ENCODE results near the gene PSMB7.

Gene PSMB7

DNA sequence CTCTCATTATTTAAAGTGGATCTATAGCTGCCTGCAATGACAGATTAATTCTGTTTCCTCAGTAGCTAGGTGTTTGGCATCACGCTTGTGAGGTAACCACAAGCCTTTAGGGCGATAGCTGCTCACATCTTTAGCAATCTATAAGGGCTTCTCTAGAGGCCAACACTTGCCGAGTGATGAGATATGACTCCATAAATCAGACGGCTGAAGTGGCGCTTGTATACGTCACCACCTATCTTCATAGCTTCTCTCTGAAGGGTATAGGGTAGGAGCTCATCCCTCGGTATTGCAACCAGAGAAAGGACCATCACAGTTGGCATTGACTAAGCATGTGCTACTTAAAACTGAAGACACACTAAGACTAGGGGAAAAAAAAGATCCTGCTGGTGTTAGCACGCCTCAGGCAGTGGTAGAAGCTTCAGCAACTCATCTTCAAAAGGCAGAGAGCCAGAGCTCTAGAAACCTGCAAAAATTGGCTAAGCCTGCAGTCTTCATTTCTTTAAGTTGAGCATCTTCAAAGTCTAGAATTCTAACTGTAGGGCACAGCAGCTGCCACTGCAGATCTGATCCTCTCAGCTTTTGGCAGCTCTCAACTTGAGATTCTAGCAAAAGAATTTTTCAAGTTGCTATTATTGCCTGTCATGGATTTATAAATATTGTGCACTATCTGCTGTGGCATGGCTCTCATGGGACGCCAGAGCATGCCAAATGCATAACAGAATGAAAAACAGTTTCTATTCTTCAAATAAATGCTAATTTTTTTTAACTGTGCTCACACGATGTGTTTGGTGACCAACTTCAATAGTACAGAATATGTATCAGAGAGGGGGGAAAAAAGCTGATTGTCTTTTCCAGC, 37.5 kb downstream of the PSMB7 start:
- DNase-seq, result no peak

DNA sequence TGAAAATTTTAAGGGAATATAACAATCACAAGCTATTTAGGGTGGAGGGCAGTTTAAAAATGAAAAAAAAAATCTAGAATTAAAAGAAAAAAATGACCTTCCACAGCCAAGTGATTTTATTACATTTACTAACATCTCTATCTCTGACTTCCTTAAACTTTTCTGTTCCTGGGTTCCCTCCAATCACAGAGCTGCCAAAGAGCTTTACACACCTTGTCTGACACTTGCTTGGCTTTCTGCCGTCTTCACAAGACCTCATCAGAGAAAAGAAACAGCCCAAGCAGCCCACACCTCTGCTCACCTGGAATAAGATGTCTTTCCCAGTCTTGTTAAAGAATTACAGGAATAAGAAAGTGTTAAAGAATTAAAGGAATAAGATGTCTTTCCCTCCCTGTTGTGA, 38.9 kb downstream of the PSMB7 start:
- no peak for DNase-seq

- no peak for DNase-seq
These were observed 39.5 kb downstream of the PSMB7 start for GRCh38 chr9:124375726-124376125.

DNA sequence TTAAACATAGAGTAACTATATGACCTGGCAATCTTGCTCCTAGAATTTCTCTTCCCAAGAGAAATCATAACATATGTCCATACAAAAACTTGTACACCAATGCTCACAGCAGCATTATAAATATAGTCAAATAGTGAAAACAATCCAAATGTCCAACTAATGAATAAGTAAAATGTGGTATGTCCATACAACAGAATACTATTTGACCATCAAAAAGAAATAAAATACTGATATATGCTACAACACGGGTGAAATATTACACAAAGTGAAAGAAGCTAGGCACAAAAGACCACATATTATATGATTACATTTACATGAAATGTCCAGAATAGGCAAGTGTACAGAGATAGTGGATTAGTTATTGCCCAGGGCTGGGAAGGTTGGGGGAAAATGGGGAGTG, 41.4 kb downstream of the PSMB7 start:
- DNase-seq, result no peak

- DNase-seq, result no peak
These were observed 41.9 kb downstream of the PSMB7 start for GRCh38 chr9:124373386-124373785.

DNA sequence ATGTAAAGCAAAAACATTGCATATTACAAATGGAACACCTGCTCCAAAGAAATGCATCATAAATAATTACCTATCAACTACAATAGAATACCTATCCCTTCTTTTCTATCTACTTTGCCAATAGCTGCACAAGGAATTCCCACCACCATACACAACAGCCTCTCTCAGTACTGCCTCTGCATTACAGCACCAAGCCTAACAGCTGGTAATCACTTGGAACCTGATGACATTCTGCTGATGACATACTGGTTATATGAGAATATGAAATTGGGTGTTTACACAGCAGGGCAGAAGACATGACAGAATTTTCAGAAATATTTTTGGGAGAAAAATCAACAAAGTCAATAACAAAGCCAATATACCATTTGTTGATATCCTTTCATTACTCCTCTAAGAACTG, 43.2 kb downstream of the PSMB7 start:
- DNase-seq, result no peak

DNA sequence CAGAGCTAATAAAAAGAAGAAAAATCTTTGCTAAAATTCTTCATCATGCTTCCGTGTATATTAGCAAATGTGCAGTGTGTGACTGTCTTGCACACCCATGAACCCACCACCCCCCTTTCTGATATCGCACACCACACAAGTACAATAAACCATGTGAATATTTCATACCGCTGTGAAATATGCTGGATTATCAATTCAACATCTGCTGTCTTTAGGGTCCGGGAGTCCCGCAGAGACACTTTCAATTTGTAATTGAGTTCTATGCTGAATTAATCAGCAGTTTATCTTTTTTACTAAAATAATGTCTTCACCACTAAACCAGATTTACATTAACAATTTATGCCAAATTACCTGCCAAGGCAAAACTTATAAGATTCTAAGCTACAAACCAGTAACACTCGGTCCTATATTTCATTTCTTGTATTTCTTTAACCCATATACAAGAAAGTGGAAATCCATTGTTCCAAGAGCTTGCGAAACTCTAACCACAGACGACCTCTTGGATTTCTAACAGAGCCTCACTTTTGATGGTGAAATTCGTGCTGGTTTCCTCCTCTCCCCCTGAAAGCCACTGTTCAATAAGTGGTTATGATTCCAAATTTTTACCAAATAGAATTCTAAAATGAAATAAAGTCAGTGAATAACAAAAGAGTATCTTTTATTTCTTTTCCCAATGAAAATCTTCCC, 44.2 kb downstream of the PSMB7 start:
- no peak for DNase-seq

- no peak for DNase-seq
These were observed 45.9 kb downstream of the PSMB7 start for GRCh38 chr9:124369231-124369797.

DNA sequence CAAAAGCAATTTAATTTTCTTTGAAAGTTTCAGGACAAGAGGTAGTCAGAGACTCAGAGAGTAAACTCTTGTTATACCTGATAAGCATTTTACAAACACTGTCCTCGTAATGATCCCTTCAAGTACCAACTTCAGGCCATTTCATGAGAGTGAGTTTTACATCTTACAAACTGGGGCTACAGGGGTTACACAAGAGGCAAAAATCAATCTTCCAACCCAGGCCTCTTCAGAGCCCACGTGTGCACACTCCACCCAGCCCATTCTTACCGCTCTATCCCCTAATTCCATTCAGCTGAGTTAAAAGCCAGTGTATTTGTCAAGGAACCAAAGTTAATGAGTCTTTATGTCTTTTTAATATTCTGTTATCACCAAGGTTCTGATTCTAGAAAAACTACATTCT, 46.5 kb downstream of the PSMB7 start:
- no peak for DNase-seq

- DNase-seq, result no peak
These were observed 48.6 kb downstream of the PSMB7 start for GRCh38 chr9:124366476-124367220.

DNA sequence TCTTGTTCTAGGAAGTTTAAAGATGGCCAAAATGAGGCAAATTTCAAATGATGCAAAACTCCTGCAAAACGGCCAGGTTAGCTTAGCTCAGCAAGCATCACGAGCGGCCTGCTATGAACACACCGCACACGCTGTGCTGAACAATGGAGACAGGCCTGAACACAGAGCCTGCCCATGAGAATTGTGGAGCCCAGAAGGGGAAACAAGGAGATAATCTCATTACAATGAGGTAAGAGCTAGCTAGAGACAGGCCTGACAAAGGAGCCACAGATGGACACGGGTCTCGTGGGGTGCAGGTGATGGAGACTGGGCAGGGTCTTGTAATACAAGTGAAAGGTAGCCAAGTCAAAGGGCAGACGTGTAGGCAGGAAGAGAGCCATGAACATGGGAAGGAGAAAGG, 50.2 kb downstream of the PSMB7 start:
- DNase-seq, result no peak

DNA sequence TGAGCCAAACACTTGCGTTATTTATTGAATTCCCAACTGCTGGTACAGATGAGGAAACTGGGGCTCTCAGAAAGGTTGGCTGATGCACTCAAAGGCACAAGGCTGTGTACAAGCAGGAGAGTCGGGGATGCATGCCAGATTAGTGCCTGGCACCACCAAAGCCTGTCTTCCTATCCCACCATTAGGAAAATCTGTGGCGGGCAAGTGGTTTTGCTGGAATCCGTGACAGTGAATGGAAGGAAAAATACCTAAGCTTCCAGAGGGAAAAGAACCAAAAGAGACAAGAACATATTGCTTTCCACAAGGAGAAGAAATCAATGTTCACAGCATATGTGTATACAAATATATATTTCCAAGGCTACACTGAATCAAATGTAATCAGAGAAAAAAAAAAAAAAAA, 51.1 kb downstream of the PSMB7 start:
- no peak for DNase-seq

DNA sequence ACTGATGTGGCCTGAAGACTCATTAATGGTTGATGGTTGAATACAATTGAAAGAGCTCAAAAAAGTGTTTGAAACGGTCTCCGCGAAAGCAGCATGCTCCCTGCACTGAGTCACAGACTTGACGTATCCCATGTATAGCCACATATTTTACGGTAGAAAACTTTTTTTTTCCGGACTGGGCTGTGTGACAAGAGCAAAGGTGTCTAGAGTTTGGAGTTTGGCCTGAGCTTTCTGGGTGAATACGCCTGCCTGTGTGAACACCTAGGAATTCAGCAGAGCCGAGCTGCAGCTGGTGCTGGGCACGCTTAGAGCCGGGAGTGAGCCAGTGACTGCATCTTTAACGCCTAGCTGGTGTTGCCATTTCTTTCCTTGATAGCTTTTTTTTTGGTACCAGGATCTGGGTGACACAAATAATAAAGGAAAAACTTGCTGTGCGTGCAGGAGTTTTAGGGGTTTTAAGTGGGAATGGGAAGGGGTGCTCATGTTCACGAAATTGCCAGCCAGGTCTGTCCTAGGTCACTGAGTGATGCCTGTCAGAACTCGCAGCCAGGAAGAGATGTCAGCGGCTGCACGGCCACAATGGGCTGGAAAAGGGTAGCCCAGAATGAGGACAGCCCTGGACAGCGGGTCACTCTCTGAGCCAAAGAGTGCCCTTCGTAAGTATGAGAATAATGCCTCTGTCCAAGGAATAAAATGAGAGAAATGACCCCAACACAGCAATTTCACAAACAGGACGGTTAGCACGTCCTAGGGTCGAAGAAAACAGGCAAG, 51.7 kb downstream of the PSMB7 start:
- DNase-seq, result no peak

DNA sequence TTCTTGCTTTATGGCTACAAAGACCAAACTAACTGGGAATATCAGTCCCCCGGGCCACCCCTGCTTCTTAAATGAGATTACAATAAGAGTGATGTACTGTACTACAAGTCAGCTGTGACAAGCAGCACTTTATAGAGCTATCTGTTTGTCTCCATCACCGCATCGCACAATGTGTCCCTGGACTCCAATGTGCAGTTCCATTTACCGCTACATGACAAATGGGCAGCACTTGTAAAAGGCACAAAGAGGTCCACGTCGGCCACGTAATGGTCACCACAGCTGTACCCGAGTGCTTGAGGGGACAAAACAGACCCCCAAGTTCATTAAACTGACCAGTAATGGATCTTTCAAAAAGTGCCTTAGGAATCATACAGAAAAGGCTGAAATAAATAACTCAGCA, 54.1 kb downstream of the PSMB7 start:
- DNase-seq, result no peak

GRCh38 chr9:124359855-124360678, 55.2 kb downstream of the PSMB7 start:
- no peak for DNase-seq

GRCh38 chr9:124359426-124359825, 55.8 kb downstream of the PSMB7 start:
- no peak for DNase-seq

GRCh38 chr9:124358631-124359030, 56.6 kb downstream of the PSMB7 start:
- no peak for DNase-seq

- DNase-seq, result no peak
These were observed 57.4 kb downstream of the PSMB7 start for GRCh38 chr9:124357721-124358361.

DNA sequence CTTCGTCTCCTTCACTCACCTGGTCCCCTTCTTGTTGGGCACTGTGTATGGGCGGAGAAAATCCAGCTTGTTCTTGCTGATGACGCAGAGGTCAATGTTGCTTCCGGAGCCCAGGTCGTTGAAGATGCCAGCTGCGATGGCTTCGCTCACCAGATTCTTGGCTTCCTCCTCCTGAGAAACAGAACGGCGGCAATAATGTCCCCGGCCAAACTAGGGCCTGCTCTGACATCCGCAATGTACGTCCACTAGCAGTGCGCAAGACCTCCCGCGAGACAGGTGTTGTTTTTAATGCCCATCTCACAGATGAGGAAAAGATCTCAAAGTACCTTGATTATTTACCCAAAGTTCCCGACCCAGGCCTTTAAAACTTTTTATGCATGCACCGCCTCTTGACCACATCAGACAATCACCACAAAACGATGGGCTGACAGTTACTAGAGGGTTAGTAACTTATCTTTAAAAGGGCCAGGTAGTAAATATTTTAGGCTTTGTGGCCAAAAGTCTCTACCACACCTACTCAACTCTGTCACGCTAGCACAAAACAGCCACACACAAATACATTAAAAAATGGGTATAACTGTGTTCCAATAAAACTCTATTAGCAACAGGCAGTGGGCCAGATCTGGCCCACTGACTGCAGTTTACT, 58.4 kb downstream of the PSMB7 start:
- no peak for DNase-seq

DNA sequence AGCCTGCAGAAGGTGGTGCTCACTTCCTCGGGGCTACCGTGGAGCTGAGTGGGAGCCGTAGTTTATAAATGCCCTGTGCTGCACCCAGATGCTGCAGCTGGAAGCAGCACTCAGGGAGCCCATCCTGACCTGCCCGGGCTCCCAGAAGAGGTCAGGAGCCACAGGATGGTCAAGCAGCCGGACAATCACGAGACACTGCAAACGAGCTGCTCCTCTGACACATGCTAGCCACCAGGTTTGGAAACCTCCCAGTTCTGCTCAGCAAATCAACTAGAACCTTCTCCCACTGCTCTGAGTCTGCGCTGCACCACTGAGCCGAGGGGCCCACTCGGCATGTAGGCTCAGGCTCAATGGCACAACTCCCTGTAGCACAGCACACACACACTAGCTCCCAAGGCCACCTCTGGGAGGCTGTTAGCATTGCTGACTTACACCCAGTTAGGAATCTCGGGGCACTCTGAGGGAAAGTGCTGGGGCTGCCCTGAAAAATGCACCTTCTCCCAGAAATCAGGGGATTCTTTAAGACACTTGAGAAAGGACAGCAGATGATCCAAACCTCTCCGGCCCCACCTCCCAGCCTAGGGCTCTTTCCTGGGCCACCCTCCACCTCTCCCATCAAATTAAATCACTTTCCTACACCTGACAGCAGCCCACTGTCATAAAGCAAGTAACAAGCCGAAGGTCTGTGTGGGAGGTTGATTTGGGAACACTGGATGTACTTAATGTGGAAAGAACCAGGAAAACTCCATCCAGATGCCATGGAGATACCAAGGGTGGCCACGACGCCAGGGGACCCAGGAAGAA, 59.1 kb downstream of the PSMB7 start:
- DNase-seq, result no peak

Measured in activated CD4-positive, alpha-beta T cell treated with anti-CD3 and anti-CD28 coated beads, Interleukin-2, amount 50 U/mL, for 48 hours (primary cell).